Measurements from ENCODE around the gene SLC30A2.

SLC30A2 gene

GRCh38 chr1:25994402-25995150 is 51.3 kb downstream of the SLC30A2 start:
- DNase-seq, result no peak

GRCh38 chr1:25993197-25993951 is 52.5 kb downstream of the SLC30A2 start:
- DNase-seq, result no peak

GRCh38 chr1:25992689-25993171 is 53.2 kb downstream of the SLC30A2 start:
- DNase-seq, result no peak

DNA sequence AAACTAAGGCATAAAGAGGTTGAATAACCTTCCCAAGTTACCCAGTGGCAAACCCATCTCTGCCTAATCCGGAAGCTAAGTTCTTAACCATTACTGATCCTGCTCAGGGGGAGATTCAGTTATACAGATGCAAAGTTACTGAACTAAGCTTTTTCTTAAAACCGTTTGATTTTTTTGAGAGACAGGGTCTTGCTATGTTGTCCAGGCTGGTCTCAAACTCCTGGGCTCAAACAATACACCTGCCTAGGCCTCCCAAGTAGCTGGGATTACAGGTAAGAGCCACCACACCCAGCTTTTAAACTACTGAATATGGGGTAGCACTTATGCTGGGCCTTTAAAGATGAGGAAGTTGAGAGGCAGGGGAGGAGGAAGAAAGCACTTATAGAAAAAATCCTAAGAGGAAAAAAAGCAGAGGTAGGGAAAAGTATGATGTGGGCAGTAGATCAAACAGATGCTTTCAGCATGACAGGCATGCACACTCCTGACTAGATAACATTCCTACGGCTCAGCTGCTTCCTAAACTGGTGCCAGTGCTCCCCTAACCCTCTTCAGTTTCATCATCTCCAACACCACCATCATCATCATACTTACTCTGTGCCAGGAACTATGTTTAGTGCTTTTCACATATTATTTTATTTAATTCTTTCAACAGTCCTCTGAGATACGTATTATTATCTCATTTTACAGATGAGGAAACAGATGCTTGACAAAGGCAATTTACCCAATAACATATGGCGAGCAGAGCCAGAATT is 53.8 kb downstream of the SLC30A2 start:
- DNase-seq, result no peak

DNA sequence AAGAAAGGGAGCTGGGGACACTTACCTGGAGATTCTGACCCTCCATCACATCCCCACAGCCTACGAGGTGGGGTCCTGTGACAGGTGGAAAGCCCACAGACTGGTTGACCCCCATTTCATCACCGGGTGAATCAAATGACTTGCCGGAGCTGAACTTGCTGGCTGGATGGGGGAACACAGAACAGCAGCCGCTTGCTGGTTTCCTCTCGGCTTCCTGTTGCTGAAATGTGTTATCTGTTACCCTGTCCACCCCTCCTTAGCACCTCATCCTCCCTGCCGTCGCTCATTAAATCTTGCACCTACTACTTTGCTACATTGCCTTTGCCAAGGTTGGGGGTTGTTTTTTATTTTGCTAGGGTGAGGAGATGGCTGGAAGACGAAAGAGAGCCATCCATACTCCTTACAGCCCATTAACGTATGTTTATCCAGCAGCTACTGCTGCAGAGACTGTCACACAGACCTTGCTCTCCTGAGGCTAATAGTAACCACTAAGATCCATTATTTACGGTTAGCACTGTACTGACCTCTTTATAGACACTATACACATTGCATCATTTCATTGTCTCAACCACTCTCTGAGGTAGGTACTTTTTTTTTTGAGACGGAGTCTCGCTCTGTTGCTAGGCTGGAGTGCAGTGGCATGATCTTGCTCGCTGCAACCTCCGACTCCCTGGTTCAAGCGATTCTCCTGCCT is 55.1 kb downstream of the SLC30A2 start:
- peak; percentile 40 for DNase-seq

DNA sequence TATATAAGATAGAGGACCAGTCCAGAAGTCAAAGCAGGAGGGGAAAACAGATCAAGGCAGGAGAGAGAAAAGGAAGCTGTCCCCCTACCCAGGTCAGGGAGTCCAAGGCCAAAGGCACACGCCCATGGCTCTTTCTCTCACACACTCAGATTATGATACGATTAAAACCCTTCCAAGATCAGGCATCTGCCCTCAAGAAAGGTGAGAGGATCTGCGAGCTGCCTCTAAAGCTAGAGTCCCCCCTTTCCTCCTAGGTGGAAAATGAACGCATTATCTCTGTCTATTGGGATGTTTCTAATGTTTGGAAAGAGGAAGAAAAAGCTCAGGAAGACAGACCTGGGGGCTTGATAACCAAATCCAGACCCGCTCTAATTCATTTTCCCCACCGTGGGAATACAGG is 55.7 kb downstream of the SLC30A2 start:
- DNase-seq, result no peak

DNA sequence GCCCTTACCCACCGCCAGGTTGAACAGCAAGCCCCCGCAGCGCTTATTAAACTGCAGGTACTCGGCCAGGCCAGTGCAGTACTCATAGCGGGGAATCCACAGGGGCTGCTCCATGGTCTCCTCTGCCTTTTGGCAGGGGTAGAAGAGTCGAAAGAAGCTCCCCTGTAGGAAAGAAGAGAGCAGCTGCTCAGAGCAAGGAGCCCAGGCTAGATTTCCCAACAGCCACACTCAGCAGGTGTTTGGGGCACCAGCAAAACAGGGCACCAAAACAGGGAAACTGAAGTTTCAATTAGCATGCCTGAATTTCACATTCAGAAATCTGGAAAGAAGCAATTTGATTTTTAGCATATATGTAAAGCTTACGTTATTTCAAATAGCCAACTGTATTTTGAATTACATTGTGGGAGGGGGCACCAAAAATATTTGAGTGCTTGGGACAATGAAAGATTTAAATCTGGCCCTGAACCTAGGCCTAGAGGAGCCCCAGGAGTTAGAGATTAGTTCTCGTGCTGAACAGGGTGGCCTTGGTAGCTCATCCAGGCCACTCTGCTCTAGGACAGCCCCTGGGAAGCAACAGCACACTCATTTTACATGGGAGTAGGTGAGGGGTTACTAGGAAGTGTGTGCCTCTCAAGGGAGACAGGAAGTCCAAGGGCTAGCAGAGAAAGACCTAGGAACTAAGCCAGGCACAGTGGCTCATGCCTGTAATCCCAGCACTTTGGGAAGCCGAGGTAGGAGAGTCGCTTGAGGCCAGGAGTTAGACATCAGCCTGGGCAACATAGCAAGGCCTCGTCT is 56.3 kb downstream of the SLC30A2 start:
- DNase-seq, result no peak

GRCh38 chr1:25987951-25988350 is 58.0 kb downstream of the SLC30A2 start:
- DNase-seq, result no peak

All from activated CD4-positive, CD25-positive, alpha-beta regulatory T cell treated with anti-CD3 and anti-CD28 coated beads, Interleukin-2, amount 50 U/mL, for 72 hours (primary cell).